Panc1 (cell line): ENCODE data around the gene VPS4B.

Experiments used
- POLR2AphosphoS5 ChIP-seq: IDR thresholded peaks from 2 replicates; pipeline ENCODE4 v1.6.1; 2012; ENCODE audit warnings: mild to moderate bottlenecking, low read depth, low read length, moderate library complexity
- SIN3A ChIP-seq: IDR thresholded peaks from 2 replicates; pipeline ENCODE4 v1.6.1; 2012; ENCODE audit warnings: low read depth, mild to moderate bottlenecking, low read length, moderate library complexity, borderline replicate concordance; ENCODE audit not compliant: insufficient read depth
- TF ChIP-seq, protein P1 (sequence below): fragments of 450-650 bp; IDR thresholded peaks from 2 replicates; pipeline ENCODE4 v1.5.1; 2017; ENCODE audit warnings: mild to moderate bottlenecking

DNA sequence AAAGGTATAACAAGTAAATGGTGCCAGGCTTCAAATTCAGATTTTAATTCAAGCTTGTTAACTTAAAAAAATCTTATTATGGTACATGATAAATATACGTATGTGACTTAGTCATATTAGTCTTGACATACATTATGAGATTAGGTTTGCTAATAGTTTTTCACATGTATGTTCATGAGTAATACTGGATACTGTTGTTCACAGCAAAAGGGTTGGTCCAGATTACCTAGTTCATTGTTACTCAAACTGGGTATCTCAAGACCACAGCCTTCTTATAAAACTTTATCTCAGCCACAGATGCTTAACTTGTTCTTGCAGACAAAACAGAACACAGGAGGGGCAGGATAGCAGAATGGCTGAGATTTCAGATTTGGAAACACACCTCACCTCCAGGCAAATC is 26.8 kb downstream of the VPS4B start:
- TF ChIP-seq, protein P1, sequence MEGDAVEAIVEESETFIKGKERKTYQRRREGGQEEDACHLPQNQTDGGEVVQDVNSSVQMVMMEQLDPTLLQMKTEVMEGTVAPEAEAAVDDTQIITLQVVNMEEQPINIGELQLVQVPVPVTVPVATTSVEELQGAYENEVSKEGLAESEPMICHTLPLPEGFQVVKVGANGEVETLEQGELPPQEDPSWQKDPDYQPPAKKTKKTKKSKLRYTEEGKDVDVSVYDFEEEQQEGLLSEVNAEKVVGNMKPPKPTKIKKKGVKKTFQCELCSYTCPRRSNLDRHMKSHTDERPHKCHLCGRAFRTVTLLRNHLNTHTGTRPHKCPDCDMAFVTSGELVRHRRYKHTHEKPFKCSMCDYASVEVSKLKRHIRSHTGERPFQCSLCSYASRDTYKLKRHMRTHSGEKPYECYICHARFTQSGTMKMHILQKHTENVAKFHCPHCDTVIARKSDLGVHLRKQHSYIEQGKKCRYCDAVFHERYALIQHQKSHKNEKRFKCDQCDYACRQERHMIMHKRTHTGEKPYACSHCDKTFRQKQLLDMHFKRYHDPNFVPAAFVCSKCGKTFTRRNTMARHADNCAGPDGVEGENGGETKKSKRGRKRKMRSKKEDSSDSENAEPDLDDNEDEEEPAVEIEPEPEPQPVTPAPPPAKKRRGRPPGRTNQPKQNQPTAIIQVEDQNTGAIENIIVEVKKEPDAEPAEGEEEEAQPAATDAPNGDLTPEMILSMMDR: no peak
- TF ChIP-seq SIN3A (no peak), POLR2AphosphoS5 (no peak)
